HFF-Myc (cell line): ENCODE results near the gene TXNDC12.

Source experiments
- DNase-seq: peaks from one replicate; pipeline ENCODE4 v3.0.0-alpha.2; 2011; ENCODE audit warnings: low read depth; ENCODE audit errors: extremely low read depth
- H3K4me3 ChIP-seq: replicated peaks from 2 replicates; pipeline ENCODE4 v1.5.1; 2011; ENCODE audit warnings: low read depth, mild to moderate bottlenecking, control low read depth, low read length
- CTCF ChIP-seq: IDR thresholded peaks from 2 replicates; pipeline ENCODE4 v1.5.1; 2012; ENCODE audit warnings: mild to moderate bottlenecking, low read depth, low read length, control low read depth; ENCODE audit errors: missing control alignments

TXNDC12 gene

DNA sequence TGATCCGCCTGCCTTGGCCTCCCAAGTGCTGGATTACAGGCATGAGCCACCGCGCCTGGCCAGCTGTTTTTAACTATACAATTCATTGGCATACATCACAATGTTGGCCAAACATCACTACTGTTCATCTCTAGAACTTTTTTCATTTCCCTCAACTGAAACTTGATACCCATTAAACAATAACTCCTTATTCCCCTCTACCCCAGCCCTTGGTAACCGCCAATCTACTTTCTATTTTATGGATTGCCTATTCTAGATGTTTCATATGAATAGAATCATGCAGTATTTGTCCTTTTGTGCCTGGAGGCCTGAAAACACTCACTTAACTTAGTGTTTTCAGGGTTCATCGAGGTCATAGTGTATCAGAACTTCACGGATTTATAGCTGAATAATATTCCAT, 17.3 kb upstream of the TXNDC12 start:
- TF ChIP-seq CTCF: no peak
- no peak overlapping the region for H3K4me3 ChIP-seq
- DNase-seq: no peak

DNA sequence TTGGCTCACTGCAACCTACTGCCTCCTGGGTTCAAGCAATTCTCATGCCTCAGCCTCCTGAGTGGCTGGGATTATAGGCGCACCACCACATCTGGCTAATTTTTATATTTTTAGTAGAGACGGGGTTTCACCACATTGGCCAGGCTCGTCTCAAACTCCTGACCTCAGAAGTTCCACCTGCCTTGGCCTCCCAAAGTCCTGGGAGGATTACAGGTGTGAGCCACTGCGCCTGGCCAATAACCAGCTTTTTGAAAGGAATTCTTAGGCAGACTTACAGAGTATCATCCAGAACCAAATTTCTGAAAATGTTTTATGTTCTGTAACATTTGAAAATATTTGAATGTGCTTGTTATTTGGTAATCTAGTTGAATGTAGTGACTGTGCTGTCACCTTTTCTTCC, 15.7 kb upstream of the TXNDC12 start:
- no peak for TF ChIP-seq CTCF
- DNase-seq: no peak
- no peak overlapping the region for H3K4me3 ChIP-seq

- no peak for DNase-seq
- H3K4me3 ChIP-seq: no peak overlapping the region
- no peak for TF ChIP-seq CTCF
Measured at GRCh38 chr1:52063192-52063591, 8.2 kb upstream of the TXNDC12 start.

DNA sequence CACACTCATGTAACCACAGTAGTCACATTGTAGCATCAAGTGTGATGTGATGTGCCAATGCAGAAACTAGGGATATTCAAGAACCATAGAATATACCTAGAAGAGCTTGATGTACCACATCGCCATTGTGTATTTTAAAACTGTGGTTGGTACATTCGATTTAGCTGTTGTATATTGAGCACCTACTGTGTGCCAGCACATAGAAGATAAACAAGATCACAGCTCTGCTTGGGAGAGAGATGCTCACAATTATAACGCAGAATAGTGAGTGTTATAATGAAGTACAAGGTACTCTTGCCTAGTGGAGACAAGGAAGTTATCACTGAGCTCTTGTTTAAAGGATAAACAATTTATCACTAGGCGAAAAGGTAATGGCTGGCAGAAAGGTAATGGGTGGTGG, 5.8 kb upstream of the TXNDC12 start:
- no peak for DNase-seq
- H3K4me3 ChIP-seq: no peak overlapping the region
- no peak for TF ChIP-seq CTCF

GRCh38 chr1:52059888-52060287, 4.9 kb upstream of the TXNDC12 start:
- TF ChIP-seq CTCF: no peak
- H3K4me3 ChIP-seq: no peak overlapping the region
- no peak for DNase-seq

DNA sequence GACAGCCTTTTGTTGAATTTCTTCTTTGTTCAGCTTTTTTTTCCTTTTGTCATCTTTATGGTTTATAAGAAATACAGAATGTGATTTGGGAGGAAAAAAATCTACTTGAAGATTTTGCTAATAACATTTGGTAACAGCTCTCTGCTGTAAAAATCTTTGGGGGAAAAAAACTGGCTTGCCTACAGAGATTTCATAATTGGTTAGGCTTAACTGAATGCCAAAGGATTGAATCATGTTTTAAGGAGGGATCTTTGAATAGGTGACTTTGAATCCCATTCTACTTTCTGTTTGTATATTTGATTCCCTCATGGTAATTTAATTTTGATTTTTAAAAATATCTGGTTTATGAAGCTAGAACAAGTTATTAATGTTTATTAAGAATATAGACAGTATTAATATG, 4.3 kb upstream of the TXNDC12 start:
- no peak for TF ChIP-seq CTCF
- no peak for DNase-seq
- H3K4me3 ChIP-seq: no peak overlapping the region

GRCh38 chr1:52057876-52058415, 3.0 kb upstream of the TXNDC12 start:
- H3K4me3 ChIP-seq: peak overlapping the region; percentile 90
- no peak for TF ChIP-seq CTCF
- no peak for DNase-seq
